GM19328 (cell line): ENCODE data around the gene PNPLA1.

Experiments
- ATAC-seq: cut with Tn5 transposase; IDR thresholded peaks from one replicate; pipeline ENCODE4 v1.9.1; 2021; ENCODE audit warnings: mild to moderate bottlenecking, moderate library complexity; ENCODE audit not compliant: unreplicated experiment

Gene PNPLA1

GRCh38 chr6:36246506-36247268 is 23.2 kb upstream of the PNPLA1 start:
- ATAC-seq = no peak

GRCh38 chr6:36247693-36248092 is 22.2 kb upstream of the PNPLA1 start:
- no peak for ATAC-seq

- ATAC-seq = no peak
Measured at GRCh38 chr6:36248980-36249379, 20.9 kb upstream of the PNPLA1 start.

GRCh38 chr6:36249536-36249935 is 20.3 kb upstream of the PNPLA1 start:
- no peak for ATAC-seq

- ATAC-seq = no peak
Measured at GRCh38 chr6:36252005-36252404, 17.9 kb upstream of the PNPLA1 start.

GRCh38 chr6:36263390-36264000 is 6.4 kb upstream of the PNPLA1 start:
- ATAC-seq = no peak

GRCh38 chr6:36265744-36266143 is 4.1 kb upstream of the PNPLA1 start:
- ATAC-seq = no peak

GRCh38 chr6:36266913-36267644 is 2.8 kb upstream of the PNPLA1 start:
- ATAC-seq = no peak

- ATAC-seq = no peak
Measured at GRCh38 chr6:36267731-36268477, 2.0 kb upstream of the PNPLA1 start.

GRCh38 chr6:36268478-36269275 is 1.2 kb upstream of the PNPLA1 start:
- ATAC-seq = no peak

GRCh38 chr6:36272234-36272633 is 2.4 kb downstream of the PNPLA1 start:
- ATAC-seq = no peak

GRCh38 chr6:36273067-36273466 is 3.2 kb downstream of the PNPLA1 start:
- ATAC-seq = no peak

GRCh38 chr6:36273802-36274514 is 4.1 kb downstream of the PNPLA1 start:
- ATAC-seq = no peak

GRCh38 chr6:36276581-36277536 is 7.0 kb downstream of the PNPLA1 start:
- no peak for ATAC-seq

GRCh38 chr6:36277946-36278470 is 8.1 kb downstream of the PNPLA1 start:
- no peak for ATAC-seq

GRCh38 chr6:36280467-36280866 is 10.6 kb downstream of the PNPLA1 start:
- ATAC-seq = no peak

- no peak for ATAC-seq
Measured at GRCh38 chr6:36280983-36281382, 11.1 kb downstream of the PNPLA1 start.

GRCh38 chr6:36283608-36284007 is 13.7 kb downstream of the PNPLA1 start:
- ATAC-seq = no peak
